ENCODE results near the gene HSD11B1.

GRCh38 chr1:209672705-209673630, 31.7 kb upstream of the HSD11B1 start:
- peak in 1 of 2 donors; percentile 41 for TF ChIP-seq POLR2A (IDR thresholded peaks at IDR 0.05)
- no peak for TF ChIP-seq CTCF (IDR thresholded peaks at IDR 0.05)
